Measurements from ENCODE around the gene SRBD1.

SRBD1 gene

DNA sequence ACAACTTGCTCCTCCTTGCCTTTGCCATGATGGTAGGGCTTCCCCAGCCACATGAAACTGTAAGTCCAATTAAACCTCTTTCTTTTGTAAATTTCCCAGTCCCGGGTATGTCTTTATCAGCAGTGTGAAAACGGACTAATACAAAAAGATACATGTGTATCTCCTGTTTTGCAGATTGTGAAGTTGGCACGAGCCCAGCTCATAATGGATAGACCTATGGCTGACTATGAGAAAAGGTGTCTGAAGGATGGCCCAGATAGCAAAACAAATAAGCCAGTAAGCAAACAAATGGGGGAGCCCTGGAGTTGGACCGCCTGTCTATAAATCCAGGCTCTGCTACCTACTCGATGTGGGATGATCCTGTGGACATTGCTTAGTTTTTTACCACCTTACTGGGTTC lies 24.9 kb upstream of the SRBD1 start:
- TF ChIP-seq POLR2AphosphoS5 (IDR thresholded peaks at IDR 0.05; ENCODE audit: low read depth, low read length) (no peak), REST (IDR thresholded peaks at IDR 0.05; ENCODE audit: insufficient read depth in 1 of 2, low read depth in 2 of 2, low read length in 2 of 2) (no peak), SIN3A (IDR thresholded peaks at IDR 0.05; ENCODE audit: borderline replicate concordance, insufficient read depth, low read length) (no peak)

DNA sequence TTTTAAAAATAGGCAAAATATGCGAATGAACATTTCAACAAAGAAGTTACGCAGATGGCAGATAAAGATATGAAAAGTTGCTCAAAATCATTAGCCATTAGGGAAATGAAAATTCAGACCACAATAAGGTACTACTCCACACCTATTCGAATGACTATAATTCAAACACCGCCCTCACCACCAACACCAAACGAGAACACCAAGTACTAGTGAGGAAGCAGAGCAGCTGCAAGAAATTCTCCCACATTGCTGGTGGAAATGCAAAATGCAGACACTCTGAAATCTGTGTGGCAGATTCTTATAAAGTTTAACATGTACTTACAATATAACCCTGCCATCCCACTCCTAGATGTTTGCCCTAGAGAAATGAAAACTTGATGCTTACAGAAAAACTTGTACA lies 23.2 kb upstream of the SRBD1 start:
- TF ChIP-seq REST (IDR thresholded peaks at IDR 0.05; ENCODE audit: insufficient read depth in 1 of 2, low read depth in 2 of 2, low read length in 2 of 2): no peak
- TF ChIP-seq SIN3A (IDR thresholded peaks at IDR 0.05; ENCODE audit: borderline replicate concordance, insufficient read depth, low read length): no peak

DNA sequence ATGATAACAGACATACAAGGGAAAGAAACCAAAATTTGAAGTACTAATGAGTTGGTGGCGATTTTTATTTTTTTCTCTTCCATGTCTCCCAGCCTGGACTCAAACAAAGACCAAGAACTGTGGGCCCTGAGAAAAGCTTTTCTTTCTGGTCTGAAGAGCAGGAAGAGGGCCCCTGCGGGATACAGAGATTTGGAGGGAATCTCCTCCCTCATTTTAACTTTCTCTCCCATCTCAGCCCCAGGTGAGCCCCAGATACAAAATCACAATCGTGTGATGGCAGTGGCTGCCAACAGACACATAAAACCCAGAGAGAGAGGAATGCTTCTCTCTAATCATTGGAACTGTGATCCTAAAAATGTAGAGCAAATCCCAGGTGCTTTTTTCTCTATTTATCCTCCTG lies 20.9 kb upstream of the SRBD1 start:
- no peak for TF ChIP-seq TAF1 (IDR thresholded peaks at IDR 0.05; ENCODE audit: borderline replicate concordance, insufficient read depth, low read length)
- no peak for TF ChIP-seq POLR2AphosphoS5 (IDR thresholded peaks at IDR 0.05; ENCODE audit: low read depth, low read length)
- TF ChIP-seq SIN3A (IDR thresholded peaks at IDR 0.05; ENCODE audit: borderline replicate concordance, insufficient read depth, low read length): no peak
- TF ChIP-seq FOXP2 (optimal IDR thresholded peaks at IDR 0.05; ENCODE audit: borderline replicate concordance, extremely low read depth, extremely low read length, insufficient read depth): no peak
- no peak for TF ChIP-seq REST (IDR thresholded peaks at IDR 0.05; ENCODE audit: insufficient read depth in 1 of 2, low read depth in 2 of 2, low read length in 2 of 2)

DNA sequence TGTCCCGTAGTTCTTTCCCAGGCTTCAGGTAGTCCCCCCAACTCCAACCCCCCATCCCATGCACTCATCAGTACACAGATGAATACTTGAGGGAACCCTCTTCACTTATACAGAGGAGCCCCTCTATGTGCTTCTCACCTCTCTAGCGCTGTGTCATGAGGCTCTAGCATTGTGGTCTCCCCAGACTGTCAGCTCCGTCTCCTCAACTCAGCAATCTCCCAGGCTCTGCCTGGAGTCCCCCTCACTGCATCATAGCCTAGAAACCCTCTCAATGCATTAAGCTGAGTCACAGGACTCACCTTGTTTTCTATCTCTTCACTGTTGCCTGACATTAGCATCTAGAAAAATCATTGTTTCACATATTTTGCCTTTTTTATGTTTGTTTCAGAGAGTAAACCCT lies 20.3 kb upstream of the SRBD1 start:
- TF ChIP-seq REST (IDR thresholded peaks at IDR 0.05; ENCODE audit: insufficient read depth in 1 of 2, low read depth in 2 of 2, low read length in 2 of 2): no peak
- TF ChIP-seq POLR2AphosphoS5 (IDR thresholded peaks at IDR 0.05; ENCODE audit: low read depth, low read length): no peak

DNA sequence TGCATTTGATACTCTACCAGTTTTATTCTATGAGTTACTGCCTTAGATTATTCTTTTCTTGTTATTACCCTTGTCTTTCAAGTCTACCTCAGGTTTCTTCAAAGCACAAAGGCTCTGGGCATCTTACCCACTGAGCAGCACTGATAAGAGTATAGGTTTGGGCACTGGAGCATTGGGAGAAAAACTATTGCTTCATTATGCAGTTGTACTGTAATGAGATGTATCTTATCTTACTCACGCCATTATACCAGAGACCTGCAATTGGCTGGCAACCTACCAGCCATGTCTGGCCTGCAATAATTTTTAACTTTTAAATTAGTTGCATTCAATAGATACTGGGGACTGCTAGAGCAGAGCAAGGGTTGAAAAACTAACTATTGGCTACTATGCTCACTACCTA lies 18.9 kb upstream of the SRBD1 start:
- TF ChIP-seq SIN3A (IDR thresholded peaks at IDR 0.05; ENCODE audit: borderline replicate concordance, insufficient read depth, low read length) (no peak), REST (IDR thresholded peaks at IDR 0.05; ENCODE audit: insufficient read depth in 1 of 2, low read depth in 2 of 2, low read length in 2 of 2) (no peak), FOXP2 (optimal IDR thresholded peaks at IDR 0.05; ENCODE audit: borderline replicate concordance, extremely low read depth, extremely low read length, insufficient read depth) (no peak), TAF1 (IDR thresholded peaks at IDR 0.05; ENCODE audit: borderline replicate concordance, insufficient read depth, low read length) (no peak), POLR2AphosphoS5 (IDR thresholded peaks at IDR 0.05; ENCODE audit: low read depth, low read length) (no peak)

All from PFSK-1 (cell line).